Measurements from ENCODE around the gene OGFOD3. TPM values are rescaled to one million over a fixed set of nuclear protein-coding genes. Genes with fewer than 3 reads are reported as not detected.
"Not testable (repeated sequence)": the region's sequence is repeated elsewhere in the genome, so short reads cannot be mapped to it uniquely, and the experiment has no call there.

The OGFOD3 gene
- total and polyA plus RNA-seq, 2 experiments from 2014 or later: 9.6 to 24.6 TPM

- H3K4me3 ChIP-seq; H3K9me2 ChIP-seq (ENCODE audit: insufficient read depth); ATAC-seq; H3K36me3 Mint-ChIP-seq (ENCODE audit: low read depth); H3K4me3 Mint-ChIP-seq; H3K36me3 ChIP-seq (ENCODE audit: insufficient read depth); DNase-seq (ENCODE audit: low spot score); H3K27ac ChIP-seq (ENCODE audit: low read depth); H4K20me1 ChIP-seq (replicated peaks; ENCODE audit: insufficient read depth); H2AFZ ChIP-seq; H3K79me2 ChIP-seq (replicated peaks; ENCODE audit: insufficient read depth); H3K27ac Mint-ChIP-seq; H3K4me2 ChIP-seq; H3K27me3 ChIP-seq (ENCODE audit: insufficient read depth): not testable (repeated sequence)
- peaks cover 13% of the 10 kb centered on the region for H3K27me3 Mint-ChIP-seq (ENCODE audit: insufficient read depth, low read depth, poor library complexity)
- H3K4me1 Mint-ChIP-seq: peaks cover 27% of the 10 kb centered on the region
- Histone ChIP-seq H3F3A (replicated peaks; ENCODE audit: low read depth) (peaks cover 12% of the 10 kb centered on the region; the same call in 1 of the 2 replicates), H3K4me1 (ENCODE audit: insufficient read depth) (peaks cover 23% of the 10 kb centered on the region)
- peaks cover 39% of the 10 kb centered on the region for H3K9me3 Mint-ChIP-seq
Observed at GRCh38 chr17:82453706-82454105, 35.3 kb upstream of the OGFOD3 start.

GRCh38 chr17:82453151-82453550, 34.8 kb upstream of the OGFOD3 start:
- peaks cover 13% of the 10 kb centered on the region for H3K27me3 Mint-ChIP-seq (ENCODE audit: insufficient read depth, low read depth, poor library complexity)
- H3K27ac Mint-ChIP-seq; H3K27me3 ChIP-seq (ENCODE audit: insufficient read depth); H3K4me3 Mint-ChIP-seq; ATAC-seq; H2AFZ ChIP-seq; H3K36me3 Mint-ChIP-seq (ENCODE audit: low read depth); H3K4me3 ChIP-seq; DNase-seq (ENCODE audit: low spot score); H3K36me3 ChIP-seq (ENCODE audit: insufficient read depth); H3K79me2 ChIP-seq (replicated peaks; ENCODE audit: insufficient read depth); H4K20me1 ChIP-seq (replicated peaks; ENCODE audit: insufficient read depth); H3K9me2 ChIP-seq (ENCODE audit: insufficient read depth); H3K4me2 ChIP-seq; H3K27ac ChIP-seq (ENCODE audit: low read depth): not testable (repeated sequence)
- H3K4me1 Mint-ChIP-seq: peaks cover 27% of the 10 kb centered on the region
- peaks cover 39% of the 10 kb centered on the region for H3K9me3 Mint-ChIP-seq
- peaks cover 11% of the 10 kb centered on the region; the same call in 1 of the 2 replicates for H3F3A ChIP-seq (replicated peaks; ENCODE audit: low read depth)
- peaks cover 23% of the 10 kb centered on the region for H3K4me1 ChIP-seq (ENCODE audit: insufficient read depth)

- Histone ChIP-seq H2AFZ (no peak overlapping the region), H4K20me1 (replicated peaks; ENCODE audit: insufficient read depth) (no peaks in the 10 kb centered on the region; the same call in 1 of the 2 replicates), H3K4me3 (no peak overlapping the region), H3K27me3 (ENCODE audit: insufficient read depth) (no peaks in the 10 kb centered on the region), H3K4me2 (no peak overlapping the region), H3F3A (replicated peaks; ENCODE audit: low read depth) (0 out of 2 replicates have a peak, but pooled peaks cover 3% of the 10 kb centered on the region), H3K79me2 (replicated peaks; ENCODE audit: insufficient read depth) (0 out of 2 replicates have a peak, but pooled peaks cover 5% of the 10 kb centered on the region), H3K27ac (ENCODE audit: low read depth) (no peak overlapping the region), H3K9me2 (ENCODE audit: insufficient read depth) (no peaks in the 10 kb centered on the region; the same call in 1 of the 2 replicates), H3K36me3 (ENCODE audit: insufficient read depth) (no peaks in the 10 kb centered on the region), H3K4me1 (ENCODE audit: insufficient read depth) (peaks cover 17% of the 10 kb centered on the region; the same call in 1 of the 2 replicates)
- H3K4me3 Mint-ChIP-seq: no peak overlapping the region
- peaks cover 39% of the 10 kb centered on the region for H3K9me3 Mint-ChIP-seq
- ATAC-seq (no peak), DNase-seq (ENCODE audit: low spot score) (no peak)
- H3K36me3 Mint-ChIP-seq (ENCODE audit: low read depth): peaks cover 3% of the 10 kb centered on the region; the same call in 2 of the 3 replicates
- peaks cover 19% of the 10 kb centered on the region for H3K4me1 Mint-ChIP-seq
- H3K27ac Mint-ChIP-seq: no peak overlapping the region
- H3K27me3 Mint-ChIP-seq (ENCODE audit: insufficient read depth, low read depth, poor library complexity): peaks cover 11% of the 10 kb centered on the region
- TF ChIP-seq EZH2 (IDR thresholded peaks at IDR 0.05; ENCODE audit: low read depth, unreplicated experiment) (no peak), ZNF462 (CRISPR knock-in tag; IDR thresholded peaks at IDR 0.05) (no peak), ZNF114 (CRISPR knock-in tag; IDR thresholded peaks at IDR 0.05) (no peak), NANOG (IDR thresholded peaks at IDR 0.05; ENCODE audit: borderline replicate concordance) (no peak), JUNB (IDR thresholded peaks at IDR 0.05; ENCODE audit: unreplicated experiment) (no peak), REST (IDR thresholded peaks at IDR 0.05; ENCODE audit: unreplicated experiment) (no peak), ZNF331 (CRISPR knock-in tag; IDR thresholded peaks at IDR 0.05; ENCODE audit: low read depth) (no peak), STAT1 (IDR thresholded peaks at IDR 0.05; ENCODE audit: unreplicated experiment) (no peak)
Observed at GRCh38 chr17:82452162-82452561, 33.8 kb upstream of the OGFOD3 start.
